Ectodermal cell (in vitro differentiated cells): ENCODE measurements around the gene PCDH17.

ENCODE experiments used
- H3K27ac ChIP-seq: 2 replicates; pipeline ENCODE4 v1.7.0; 2013; ENCODE audit warnings: mild to moderate bottlenecking, low read depth, low read length; ENCODE audit not compliant: insufficient read depth, poor library complexity, severe bottlenecking
- H3K27me3 ChIP-seq: 2 replicates; pipeline ENCODE4 v1.7.0; 2013; ENCODE audit warnings: mild to moderate bottlenecking, low read length; ENCODE audit not compliant: insufficient read depth, control insufficient read depth, poor library complexity, severe bottlenecking
- H3K36me3 ChIP-seq: one replicate; pipeline ENCODE4 v1.7.0; 2013; ENCODE audit warnings: low read length; ENCODE audit not compliant: control insufficient read depth, insufficient read depth
- H3K4me1 ChIP-seq: one replicate; pipeline ENCODE4 v1.7.0; 2013; ENCODE audit warnings: low read length; ENCODE audit not compliant: control insufficient read depth, insufficient read depth
- H3K4me3 ChIP-seq: 2 replicates; pipeline ENCODE4 v1.7.0; 2013; ENCODE audit warnings: low read depth, low read length, control low read depth; ENCODE audit not compliant: insufficient read depth
- H3K9me3 ChIP-seq: 2 replicates; pipeline ENCODE4 v1.7.0; 2013; ENCODE audit warnings: mild to moderate bottlenecking, low read length, moderate library complexity; ENCODE audit not compliant: control insufficient read depth
- WGBS, 2 experiments: methylation state at CpG; one replicate each; pipeline ENCODE4 v1.1.7; 2013; ENCODE audit warnings: missing lambda C conversion rate in 2 of 2; 5-methylcytosine and 5-hydroxymethylcytosine counted together

PCDH17 gene

GRCh38 chr13:57624565-57625435, 6.7 kb upstream of the PCDH17 start:
- Histone ChIP-seq H3K36me3 (no peaks in the 10 kb centered on the region), H3K4me1 (no peaks in the 10 kb centered on the region), H3K9me3 (no peaks in the 10 kb centered on the region), H3K27ac (no peak overlapping the region), H3K4me3 (no peak overlapping the region), H3K27me3 (peaks cover 21% of the 10 kb centered on the region)
- WGBS, 2 experiments = 4 to 10% methylated on average over 5 of the region's 5 CpGs

- Histone ChIP-seq H3K27ac (no peak overlapping the region), H3K9me3 (no peaks in the 10 kb centered on the region), H3K4me3 (no peak overlapping the region), H3K27me3 (peaks cover 48% of the 10 kb centered on the region), H3K36me3 (no peaks in the 10 kb centered on the region), H3K4me1 (peaks cover 6% of the 10 kb centered on the region)
- WGBS, 2 experiments = 0% methylated on average over 3 of the region's 3 CpGs; no CpG with 5 or more reads in 1 of the 2 experiments
These were observed 3.9 kb upstream of the PCDH17 start for GRCh38 chr13:57627663-57628062.

- no peak overlapping the region for H3K27ac ChIP-seq
- H3K4me3 ChIP-seq = peak overlapping the region; percentile 53
- H3K4me1 ChIP-seq = peaks cover 11% of the 10 kb centered on the region
- no peaks in the 10 kb centered on the region for H3K9me3 ChIP-seq
- 1% methylated on average over 29 of the region's 29 CpGs for WGBS, 2 experiments
- H3K36me3 ChIP-seq = no peaks in the 10 kb centered on the region
- peaks cover 65% of the 10 kb centered on the region for H3K27me3 ChIP-seq
These were observed 2.1 kb upstream of the PCDH17 start for GRCh38 chr13:57629391-57629804.

- 0% methylated on average over 34 of the region's 34 CpGs for WGBS, 2 experiments
These were observed 1.7 kb upstream of the PCDH17 start for GRCh38 chr13:57629821-57630235.

GRCh38 chr13:57630661-57631595, 616 bp upstream of the PCDH17 start:
- peaks cover 11% of the 10 kb centered on the region for H3K4me1 ChIP-seq
- no peaks in the 10 kb centered on the region for H3K9me3 ChIP-seq
- 0 to 1% methylated on average over 28 to 32 of the region's 32 CpGs for WGBS, 2 experiments
- H3K4me3 ChIP-seq = peak overlapping the region; percentile 53
- H3K36me3 ChIP-seq = no peaks in the 10 kb centered on the region
- no peak overlapping the region for H3K27ac ChIP-seq
- H3K27me3 ChIP-seq = peaks cover 81% of the 10 kb centered on the region

More at GRCh38 chr13:57629821-57630235, 1.7 kb upstream of the PCDH17 start:
- Histone ChIP-seq H3K9me3 (no peaks in the 10 kb centered on the region), H3K4me1 (peaks cover 11% of the 10 kb centered on the region), H3K27ac (no peak overlapping the region), H3K36me3 (no peaks in the 10 kb centered on the region), H3K27me3 (peaks cover 70% of the 10 kb centered on the region), H3K4me3 (peak overlapping the region; percentile 53)

- Histone ChIP-seq H3K4me1 (peaks cover 11% of the 10 kb centered on the region), H3K4me3 (peak overlapping the region; percentile 53), H3K36me3 (no peaks in the 10 kb centered on the region), H3K27ac (no peak overlapping the region), H3K9me3 (no peaks in the 10 kb centered on the region), H3K27me3 (peaks cover 92% of the 10 kb centered on the region)
- 2% methylated on average over 70 of the region's 70 CpGs for WGBS, 2 experiments
These were observed 964 bp downstream of the PCDH17 start for GRCh38 chr13:57632276-57633140.

- Histone ChIP-seq H3K27me3 (peaks cover 85% of the 10 kb centered on the region), H3K4me1 (peaks cover 11% of the 10 kb centered on the region), H3K36me3 (no peaks in the 10 kb centered on the region), H3K9me3 (no peaks in the 10 kb centered on the region), H3K27ac (no peak overlapping the region), H3K4me3 (peak overlapping the region; percentile 53)
- WGBS, 2 experiments = 6% methylated on average over 77 of the region's 77 CpGs
These were observed 1.8 kb downstream of the PCDH17 start for GRCh38 chr13:57633141-57633949.

GRCh38 chr13:57633950-57634838, 2.6 kb downstream of the PCDH17 start:
- H3K9me3 ChIP-seq = no peaks in the 10 kb centered on the region
- H3K27ac ChIP-seq = no peak overlapping the region
- peaks cover 76% of the 10 kb centered on the region for H3K27me3 ChIP-seq
- 14% methylated on average over 78 of the region's 78 CpGs for WGBS, 2 experiments
- H3K4me3 ChIP-seq = peak overlapping the region; percentile 53
- peaks cover 11% of the 10 kb centered on the region for H3K4me1 ChIP-seq
- H3K36me3 ChIP-seq = no peaks in the 10 kb centered on the region
